Amygdala (tissue), 56 donors: Measurements from ENCODE around the gene ADAP1.
"Not testable (repeated sequence)": the region's sequence is repeated elsewhere in the genome, so short reads cannot be mapped to it uniquely, and the experiment has no call there.

Experiments
- DNase-seq, 56 donors: peaks; one replicate each; lab custom pipeline; 2025; lab: John Stamatoyannopoulos, UW

ADAP1 gene

GRCh38 chr7:954330-955238 is at the start of gene ADAP1:
ADAP1 (minus strand) TSS chr7:954680; CDS start chr7:954477, 203 bp downstream.
- peak in 23 of 56 donors; percentile 6 to 75 (median 37) for DNase-seq

GRCh38 chr7:1002445-1002844 is 48.0 kb upstream of the ADAP1 start:
- not testable (repeated sequence) for DNase-seq

- DNase-seq: not testable (repeated sequence)
Measured at GRCh38 chr7:1002026-1002425, 47.5 kb upstream of the ADAP1 start.

- DNase-seq: not testable (repeated sequence)
Measured at GRCh38 chr7:1001069-1001770, 46.7 kb upstream of the ADAP1 start.

- no peak for DNase-seq
Measured at GRCh38 chr7:999941-1000935, 45.8 kb upstream of the ADAP1 start.

- DNase-seq: no peak
Measured at GRCh38 chr7:999149-999879, 44.8 kb upstream of the ADAP1 start.

GRCh38 chr7:997404-998395 is 43.2 kb upstream of the ADAP1 start:
- no peak for DNase-seq

- DNase-seq: no peak
Measured at GRCh38 chr7:996079-996872, 41.8 kb upstream of the ADAP1 start.

GRCh38 chr7:995571-995970 is 41.1 kb upstream of the ADAP1 start:
- no peak for DNase-seq

GRCh38 chr7:994592-995308 is 40.3 kb upstream of the ADAP1 start:
- DNase-seq: no peak

GRCh38 chr7:992709-993607 is 38.5 kb upstream of the ADAP1 start:
- DNase-seq: peak; percentile 47 to 99 (median 92)

GRCh38 chr7:991729-992656 is 37.5 kb upstream of the ADAP1 start:
- DNase-seq: peak in 1 of 56 donors; percentile 27

- DNase-seq: no peak
Measured at GRCh38 chr7:990933-991728, 36.7 kb upstream of the ADAP1 start.
